SK-N-MC (cell line): ENCODE measurements around the gene FAM185A.

ENCODE experiments used
- EZH2 ChIP-seq: fragments of 200-600 bp; sonication (generic); IDR thresholded peaks from one replicate; pipeline ENCODE4 v1.6.1; 2017; ENCODE audit warnings: antibody characterized with exemption
- FOXP2 ChIP-seq: optimal IDR thresholded peaks from 2 replicates; pipeline ENCODE3; 2011; ENCODE audit warnings: mild to moderate bottlenecking, moderate library complexity; ENCODE audit not compliant: insufficient read depth; ENCODE audit errors: extremely low read length, control extremely low read depth
- POLR2AphosphoS5 ChIP-seq: IDR thresholded peaks from 2 replicates; pipeline ENCODE4 v1.6.1; 2012; ENCODE audit warnings: mild to moderate bottlenecking, low read depth, low read length, borderline replicate concordance

GRCh38 chr7:102834466-102834865 is 85.7 kb downstream of the FAM185A start:
- TF ChIP-seq POLR2AphosphoS5 (peak; percentile 4; the same call in 1 of the 2 replicates), EZH2 (no peak), FOXP2 (no peak)
